Measurements from ENCODE around the gene IQCK. TPM values are rescaled to one million over a fixed set of nuclear protein-coding genes. Genes with fewer than 3 reads are reported as not detected.

IQCK gene
- total RNA-seq, 1 donor from 2014 or later: 1.3 TPM

DNA sequence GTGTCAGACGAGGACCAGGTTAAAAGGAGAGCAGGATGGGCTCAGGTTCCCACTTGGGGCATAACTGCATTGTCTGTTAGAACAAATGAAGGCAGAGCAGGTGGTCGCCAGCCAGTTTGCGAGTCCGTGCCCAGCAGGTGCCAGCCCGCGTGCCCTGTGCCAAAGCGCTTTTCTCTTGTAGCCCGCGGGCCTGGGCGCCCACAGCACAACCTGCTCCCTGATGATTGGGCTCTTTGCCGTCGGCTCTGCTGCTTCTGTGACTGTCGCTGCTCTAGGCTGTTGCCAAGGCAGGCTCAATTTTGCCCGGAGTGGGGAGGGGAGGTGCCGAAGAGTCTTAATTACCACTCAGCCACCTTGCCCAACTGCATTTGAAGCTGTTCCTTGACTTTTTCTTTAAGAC, 21.1 kb upstream of the IQCK start:
- FAIRE-seq (no peak), DNase-seq (ENCODE audit: low read depth) (no peak)

DNA sequence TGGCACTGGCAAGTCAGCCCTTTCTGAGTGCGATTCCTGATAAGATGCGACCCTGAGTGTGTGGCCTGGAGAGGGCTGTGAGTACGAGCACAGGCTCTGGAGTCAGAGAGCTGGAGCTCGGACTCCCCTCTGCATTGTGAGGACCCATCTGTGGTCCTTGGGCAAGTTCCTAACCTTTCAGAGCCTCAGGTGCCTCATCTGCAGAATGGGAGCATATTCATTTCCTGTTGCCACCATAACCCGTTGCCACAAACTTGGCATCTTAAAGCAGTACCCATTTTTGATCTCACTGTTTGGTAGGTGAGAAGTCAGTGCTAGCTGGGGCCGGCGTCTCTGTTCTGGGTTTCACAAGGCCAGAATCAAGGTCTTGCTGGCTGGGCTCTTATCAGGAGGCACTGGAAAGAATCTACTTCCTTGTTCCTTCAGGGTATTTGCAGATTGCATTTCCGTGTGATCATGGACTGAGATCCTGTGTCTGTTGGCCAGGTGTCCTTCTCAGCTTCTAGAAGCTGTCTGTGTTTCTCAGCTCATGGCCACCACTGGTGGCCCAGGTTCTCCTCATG, 20.2 kb upstream of the IQCK start:
- no peak for DNase-seq (ENCODE audit: low read depth)
- no peak for FAIRE-seq
- Histone ChIP-seq H3K27me3 (ENCODE audit: control insufficient read depth, insufficient read depth, low read length) (no peaks in the 10 kb centered on the region), H3K4me3 (ENCODE audit: low read depth, low read length) (no peak overlapping the region), H3K36me3 (ENCODE audit: control insufficient read depth, insufficient read depth, low read length) (peaks cover 4% of the 10 kb centered on the region)
- TF ChIP-seq, protein P1, sequence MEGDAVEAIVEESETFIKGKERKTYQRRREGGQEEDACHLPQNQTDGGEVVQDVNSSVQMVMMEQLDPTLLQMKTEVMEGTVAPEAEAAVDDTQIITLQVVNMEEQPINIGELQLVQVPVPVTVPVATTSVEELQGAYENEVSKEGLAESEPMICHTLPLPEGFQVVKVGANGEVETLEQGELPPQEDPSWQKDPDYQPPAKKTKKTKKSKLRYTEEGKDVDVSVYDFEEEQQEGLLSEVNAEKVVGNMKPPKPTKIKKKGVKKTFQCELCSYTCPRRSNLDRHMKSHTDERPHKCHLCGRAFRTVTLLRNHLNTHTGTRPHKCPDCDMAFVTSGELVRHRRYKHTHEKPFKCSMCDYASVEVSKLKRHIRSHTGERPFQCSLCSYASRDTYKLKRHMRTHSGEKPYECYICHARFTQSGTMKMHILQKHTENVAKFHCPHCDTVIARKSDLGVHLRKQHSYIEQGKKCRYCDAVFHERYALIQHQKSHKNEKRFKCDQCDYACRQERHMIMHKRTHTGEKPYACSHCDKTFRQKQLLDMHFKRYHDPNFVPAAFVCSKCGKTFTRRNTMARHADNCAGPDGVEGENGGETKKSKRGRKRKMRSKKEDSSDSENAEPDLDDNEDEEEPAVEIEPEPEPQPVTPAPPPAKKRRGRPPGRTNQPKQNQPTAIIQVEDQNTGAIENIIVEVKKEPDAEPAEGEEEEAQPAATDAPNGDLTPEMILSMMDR (IDR thresholded peaks at IDR 0.05; ENCODE audit: insufficient read depth, low read length, severe bottlenecking): no peak

More for the DNA sequence above, 21.1 kb upstream of the IQCK start:
- Histone ChIP-seq H3K4me3 (ENCODE audit: low read depth, low read length) (no peak overlapping the region), H3K27me3 (ENCODE audit: control insufficient read depth, insufficient read depth, low read length) (no peaks in the 10 kb centered on the region), H3K36me3 (ENCODE audit: control insufficient read depth, insufficient read depth, low read length) (peaks cover 4% of the 10 kb centered on the region)
- TF ChIP-seq, protein P1 (IDR thresholded peaks at IDR 0.05; ENCODE audit: insufficient read depth, low read length, severe bottlenecking): no peak

DNA sequence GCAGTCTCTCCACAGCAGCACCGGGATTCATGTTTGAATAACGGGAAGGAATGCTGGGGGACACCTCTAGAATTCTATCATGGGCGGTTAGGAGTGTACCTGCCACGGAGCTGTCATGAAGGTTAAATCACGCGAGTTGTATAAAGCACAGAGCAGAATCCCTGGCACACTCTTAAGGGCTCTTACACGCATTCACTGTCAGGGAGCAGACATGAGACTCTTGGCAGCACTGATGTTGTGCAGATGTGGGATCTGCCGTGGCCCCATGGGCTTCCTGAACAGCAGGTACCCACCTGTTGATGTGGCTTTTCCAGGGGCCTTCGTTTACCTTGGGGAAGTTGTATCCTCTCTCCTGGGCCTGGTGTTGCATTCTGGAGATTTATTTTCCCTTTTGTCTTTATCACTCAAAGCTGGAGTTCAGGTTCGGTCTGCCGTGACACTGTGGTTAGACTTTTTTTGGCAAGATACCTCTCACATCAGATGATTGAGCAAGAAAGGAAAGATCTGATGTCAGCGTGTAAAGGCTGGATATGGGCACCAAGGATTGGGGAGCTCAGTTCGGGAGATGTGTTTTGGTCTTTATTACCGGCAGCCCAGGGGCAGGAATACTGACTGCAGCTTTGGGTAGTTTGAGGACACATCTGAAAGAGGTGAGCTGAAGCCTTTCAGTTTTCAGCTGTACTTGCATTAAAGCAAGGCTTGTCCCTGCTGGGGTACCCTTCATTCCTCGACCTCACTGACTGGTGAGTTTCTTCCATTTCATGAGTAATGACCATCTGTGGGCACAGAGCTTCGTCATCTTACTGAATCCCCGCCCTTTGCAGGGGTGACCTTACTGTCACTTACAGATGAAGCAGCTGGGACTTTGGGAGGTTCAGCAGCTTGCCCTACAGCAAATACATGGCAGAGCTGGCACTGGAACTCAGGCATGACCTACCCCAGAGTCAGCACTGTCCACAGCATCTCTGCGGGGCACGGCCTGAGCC, 19.3 kb upstream of the IQCK start:
- Histone ChIP-seq H3K36me3 (ENCODE audit: control insufficient read depth, insufficient read depth, low read length) (peaks cover 4% of the 10 kb centered on the region), H3K27me3 (ENCODE audit: control insufficient read depth, insufficient read depth, low read length) (no peaks in the 10 kb centered on the region), H3K4me3 (ENCODE audit: low read depth, low read length) (no peak overlapping the region)
- TF ChIP-seq, protein P1 (IDR thresholded peaks at IDR 0.05; ENCODE audit: insufficient read depth, low read length, severe bottlenecking): no peak
- FAIRE-seq (no peak), DNase-seq (ENCODE audit: low read depth) (no peak)

DNA sequence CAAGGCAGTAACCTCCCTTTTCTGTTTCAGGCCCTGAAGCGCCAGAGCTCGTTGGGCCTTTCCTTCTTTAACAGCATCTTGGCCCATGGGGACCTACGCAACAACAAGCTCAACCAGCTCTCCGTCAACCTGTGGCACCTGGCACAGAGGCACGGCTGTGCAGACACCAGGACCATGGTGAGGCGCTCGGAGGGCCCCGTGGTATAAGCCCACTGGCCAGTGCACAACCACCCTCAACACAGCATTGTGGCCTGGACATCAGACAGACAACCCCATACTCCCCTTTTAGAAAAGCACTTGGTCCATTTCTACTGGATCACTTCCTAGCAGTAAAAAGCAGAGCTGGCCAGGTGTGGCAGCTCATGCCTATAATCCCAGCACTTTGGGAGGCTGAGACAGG, 18.6 kb upstream of the IQCK start:
- no peak for DNase-seq (ENCODE audit: low read depth)
- H3K36me3 ChIP-seq (ENCODE audit: control insufficient read depth, insufficient read depth, low read length): peaks cover 4% of the 10 kb centered on the region
- FAIRE-seq: no peak
- TF ChIP-seq, protein P1 (IDR thresholded peaks at IDR 0.05; ENCODE audit: insufficient read depth, low read length, severe bottlenecking): no peak
- H3K4me3 ChIP-seq (ENCODE audit: low read depth, low read length): no peak overlapping the region
- no peaks in the 10 kb centered on the region for H3K27me3 ChIP-seq (ENCODE audit: control insufficient read depth, insufficient read depth, low read length)

DNA sequence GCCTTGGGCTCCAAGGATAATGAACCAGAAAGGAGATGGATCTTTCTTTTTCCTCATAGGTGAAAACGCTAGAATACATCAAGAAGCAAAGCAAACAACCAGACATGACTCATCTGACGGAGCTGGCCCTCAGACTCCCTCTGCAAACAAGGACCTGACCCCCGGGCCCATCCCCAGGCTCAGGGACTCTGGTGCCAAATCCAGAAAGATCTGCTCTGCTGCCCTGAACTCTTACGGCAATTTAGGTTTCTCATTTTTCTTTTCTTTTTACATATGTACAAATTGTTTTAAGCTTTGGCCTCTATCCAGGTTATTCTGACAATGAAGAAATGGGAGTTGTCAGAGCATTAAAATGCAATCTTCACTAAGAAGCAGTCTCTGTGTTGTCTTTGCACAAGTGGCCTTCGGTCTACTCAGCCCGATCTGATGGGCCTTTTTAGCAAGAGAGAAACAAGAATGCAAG, 17.7 kb upstream of the IQCK start:
- FAIRE-seq (no peak), DNase-seq (ENCODE audit: low read depth) (peak; percentile 75)
- no peak overlapping the region for H3K4me3 ChIP-seq (ENCODE audit: low read depth, low read length)
- H3K27me3 ChIP-seq (ENCODE audit: control insufficient read depth, insufficient read depth, low read length): no peaks in the 10 kb centered on the region
- TF ChIP-seq, protein P1 (IDR thresholded peaks at IDR 0.05; ENCODE audit: insufficient read depth, low read length, severe bottlenecking): no peak
- peaks cover 5% of the 10 kb centered on the region for H3K36me3 ChIP-seq (ENCODE audit: control insufficient read depth, insufficient read depth, low read length)
